Chondrocyte (in vitro differentiated cells): ENCODE results near the gene MEIS2. TPM values are rescaled to one million over a fixed set of nuclear protein-coding genes. Genes with fewer than 3 reads are reported as not detected.
"Not testable (repeated sequence)": the region's sequence is repeated elsewhere in the genome, so short reads cannot be mapped to it uniquely, and the experiment has no call there.

Experiments used
- DNase-seq: peaks from one replicate; pipeline ENCODE4 v3.0.0; 2021; ENCODE audit warnings: mixed read lengths, low spot score
- H3K27ac Mint-ChIP-seq: one replicate; pipeline ENCODE4 v1.8.0; 2021; ENCODE audit warnings: mild to moderate bottlenecking, moderate library complexity, mixed read lengths; ENCODE audit not compliant: unreplicated experiment
- H3K27me3 Mint-ChIP-seq: 2 replicates; pipeline ENCODE4 v1.8.0; 2021; ENCODE audit warnings: low read depth, mixed read lengths
- H3K36me3 Mint-ChIP-seq: 2 replicates; pipeline ENCODE4 v1.8.0; 2021; ENCODE audit warnings: low read depth, mixed read lengths
- H3K4me1 Mint-ChIP-seq: 2 replicates; pipeline ENCODE4 v1.8.0; 2021; ENCODE audit warnings: low read depth, mild to moderate bottlenecking, mixed read lengths
- H3K4me3 Mint-ChIP-seq: one replicate; pipeline ENCODE4 v1.8.0; 2021; ENCODE audit warnings: mild to moderate bottlenecking, moderate library complexity, mixed read lengths; ENCODE audit not compliant: unreplicated experiment
- H3K9me3 Mint-ChIP-seq: 2 replicates; pipeline ENCODE4 v1.8.0; 2021; ENCODE audit warnings: low read depth, mixed read lengths
- total RNA-seq: library from RNA; stranded (reverse); gene quantifications from 3 replicates; pipeline ENCODE4 v1.2.1, GENCODE V29; 2021
- TF ChIP-seq, protein P1 (sequence below): fragments of 200-600 bp; sonication (generic); IDR thresholded peaks from 2 replicates; pipeline ENCODE4 v1.5.0; 2021; ENCODE audit warnings: antibody characterized with exemption, mild to moderate bottlenecking, moderate library complexity

MEIS2 gene
- total RNA-seq, 1 donor from 2014 or later, result 28.3 TPM

DNA sequence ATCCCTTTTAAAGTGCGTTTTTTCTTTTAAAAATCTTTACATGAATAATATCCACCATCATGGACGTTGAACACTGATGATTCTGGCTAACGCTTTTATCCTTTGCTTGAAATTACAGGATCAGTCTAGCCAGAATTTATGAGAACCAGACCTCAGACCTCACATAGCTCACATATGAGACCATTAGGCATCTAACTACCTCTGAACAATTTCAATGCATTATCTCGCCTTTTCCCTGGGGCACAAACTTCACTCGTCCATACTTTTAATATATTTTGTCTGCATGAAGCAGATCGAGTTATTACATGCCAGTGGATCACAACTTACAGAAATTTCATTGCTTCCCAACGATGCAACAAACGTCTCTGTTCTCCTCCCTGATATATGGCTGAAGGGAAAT lies 105.6 kb downstream of the MEIS2 start:
- peaks cover 9% of the 10 kb centered on the region for H3K4me1 Mint-ChIP-seq
- peaks cover 2% of the 10 kb centered on the region for H3K36me3 Mint-ChIP-seq
- no peak for DNase-seq
- no peaks in the 10 kb centered on the region for H3K9me3 Mint-ChIP-seq
- H3K27me3 Mint-ChIP-seq, result no peaks in the 10 kb centered on the region
- no peak overlapping the region for H3K4me3 Mint-ChIP-seq
- TF ChIP-seq, protein P1, sequence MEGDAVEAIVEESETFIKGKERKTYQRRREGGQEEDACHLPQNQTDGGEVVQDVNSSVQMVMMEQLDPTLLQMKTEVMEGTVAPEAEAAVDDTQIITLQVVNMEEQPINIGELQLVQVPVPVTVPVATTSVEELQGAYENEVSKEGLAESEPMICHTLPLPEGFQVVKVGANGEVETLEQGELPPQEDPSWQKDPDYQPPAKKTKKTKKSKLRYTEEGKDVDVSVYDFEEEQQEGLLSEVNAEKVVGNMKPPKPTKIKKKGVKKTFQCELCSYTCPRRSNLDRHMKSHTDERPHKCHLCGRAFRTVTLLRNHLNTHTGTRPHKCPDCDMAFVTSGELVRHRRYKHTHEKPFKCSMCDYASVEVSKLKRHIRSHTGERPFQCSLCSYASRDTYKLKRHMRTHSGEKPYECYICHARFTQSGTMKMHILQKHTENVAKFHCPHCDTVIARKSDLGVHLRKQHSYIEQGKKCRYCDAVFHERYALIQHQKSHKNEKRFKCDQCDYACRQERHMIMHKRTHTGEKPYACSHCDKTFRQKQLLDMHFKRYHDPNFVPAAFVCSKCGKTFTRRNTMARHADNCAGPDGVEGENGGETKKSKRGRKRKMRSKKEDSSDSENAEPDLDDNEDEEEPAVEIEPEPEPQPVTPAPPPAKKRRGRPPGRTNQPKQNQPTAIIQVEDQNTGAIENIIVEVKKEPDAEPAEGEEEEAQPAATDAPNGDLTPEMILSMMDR, result no peak
- H3K27ac Mint-ChIP-seq, result no peak overlapping the region

DNA sequence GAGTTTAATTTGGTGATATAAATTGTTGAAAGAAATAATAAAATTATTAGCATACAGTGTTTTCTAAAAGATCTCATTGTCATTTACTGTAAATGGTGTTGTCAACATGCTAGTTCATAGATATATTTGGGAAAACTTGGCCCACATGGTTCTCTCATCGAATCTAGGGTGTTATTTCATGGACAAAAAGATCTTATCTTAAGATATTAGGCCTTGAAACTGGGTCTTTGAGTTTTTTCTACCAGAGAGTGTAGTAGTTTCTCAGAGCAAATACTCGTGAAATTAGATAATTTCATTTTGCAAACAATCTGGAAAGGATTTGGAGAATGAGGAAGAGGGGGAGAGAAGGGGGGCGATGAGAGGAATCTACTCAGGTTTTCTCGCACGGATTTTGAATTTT lies 107.9 kb downstream of the MEIS2 start:
- H3K27me3 Mint-ChIP-seq, result no peaks in the 10 kb centered on the region
- peaks cover 16% of the 10 kb centered on the region for H3K4me1 Mint-ChIP-seq
- no peak overlapping the region for H3K27ac Mint-ChIP-seq
- H3K36me3 Mint-ChIP-seq, result peaks cover 2% of the 10 kb centered on the region
- TF ChIP-seq, protein P1, result no peak
- H3K9me3 Mint-ChIP-seq, result no peaks in the 10 kb centered on the region
- H3K4me3 Mint-ChIP-seq, result no peak overlapping the region
- no peak for DNase-seq

- DNase-seq, result no peak
- H3K4me1 Mint-ChIP-seq, result peaks cover 9% of the 10 kb centered on the region
- no peak overlapping the region for H3K27ac Mint-ChIP-seq
- TF ChIP-seq, protein P1, result no peak
- H3K9me3 Mint-ChIP-seq, result peaks cover 17% of the 10 kb centered on the region
- no peak overlapping the region for H3K4me3 Mint-ChIP-seq
- H3K36me3 Mint-ChIP-seq, result peaks cover 25% of the 10 kb centered on the region
- no peaks in the 10 kb centered on the region for H3K27me3 Mint-ChIP-seq
Measured at GRCh38 chr15:36988947-36989346, 111.4 kb downstream of the MEIS2 start.

- DNase-seq, result no peak
- peaks cover 29% of the 10 kb centered on the region for H3K36me3 Mint-ChIP-seq
- peaks cover 13% of the 10 kb centered on the region for H3K4me1 Mint-ChIP-seq
- no peaks in the 10 kb centered on the region for H3K27me3 Mint-ChIP-seq
- TF ChIP-seq, protein P1, result no peak
- no peak overlapping the region for H3K4me3 Mint-ChIP-seq
- peaks cover 31% of the 10 kb centered on the region for H3K9me3 Mint-ChIP-seq
- H3K27ac Mint-ChIP-seq, result peak overlapping the region; percentile 81
Measured at GRCh38 chr15:36982430-36982829, 117.9 kb downstream of the MEIS2 start.

DNA sequence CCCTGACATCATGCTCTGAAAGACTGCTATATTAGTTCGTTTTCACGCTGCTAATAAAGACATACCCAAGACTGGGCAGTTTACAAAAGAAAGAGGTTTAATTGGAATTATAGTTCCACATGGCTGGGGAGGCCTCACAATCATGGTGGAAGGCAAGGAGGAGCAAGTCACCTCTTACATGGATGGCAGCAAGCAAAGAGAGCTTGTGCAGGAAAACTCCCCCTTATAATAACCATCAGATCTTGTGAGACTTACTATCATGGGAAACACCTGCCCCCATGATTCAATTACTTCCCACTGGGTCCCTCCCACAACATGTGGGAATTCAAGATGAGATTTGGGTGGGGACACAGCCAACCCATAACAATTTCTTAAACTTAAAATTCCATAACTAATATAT lies 120.1 kb downstream of the MEIS2 start:
- not testable (repeated sequence) for H3K4me3 Mint-ChIP-seq, H3K27ac Mint-ChIP-seq, H3K27me3 Mint-ChIP-seq, DNase-seq
- H3K4me1 Mint-ChIP-seq, result peaks cover 13% of the 10 kb centered on the region
- peaks cover 27% of the 10 kb centered on the region for H3K9me3 Mint-ChIP-seq
- peaks cover 18% of the 10 kb centered on the region for H3K36me3 Mint-ChIP-seq

GRCh38 chr15:36978625-36979024 lies 121.7 kb downstream of the MEIS2 start:
- Mint-ChIP-seq H3K27me3 (no peaks in the 10 kb centered on the region), H3K27ac (no peak overlapping the region), H3K36me3 (peaks cover 2% of the 10 kb centered on the region), H3K9me3 (peaks cover 11% of the 10 kb centered on the region), H3K4me1 (peaks cover 13% of the 10 kb centered on the region), H3K4me3 (no peak overlapping the region)
- DNase-seq, result no peak
- TF ChIP-seq, protein P1, result no peak
